ENCODE results near the gene SLC35B2.

Gene SLC35B2, protein sequence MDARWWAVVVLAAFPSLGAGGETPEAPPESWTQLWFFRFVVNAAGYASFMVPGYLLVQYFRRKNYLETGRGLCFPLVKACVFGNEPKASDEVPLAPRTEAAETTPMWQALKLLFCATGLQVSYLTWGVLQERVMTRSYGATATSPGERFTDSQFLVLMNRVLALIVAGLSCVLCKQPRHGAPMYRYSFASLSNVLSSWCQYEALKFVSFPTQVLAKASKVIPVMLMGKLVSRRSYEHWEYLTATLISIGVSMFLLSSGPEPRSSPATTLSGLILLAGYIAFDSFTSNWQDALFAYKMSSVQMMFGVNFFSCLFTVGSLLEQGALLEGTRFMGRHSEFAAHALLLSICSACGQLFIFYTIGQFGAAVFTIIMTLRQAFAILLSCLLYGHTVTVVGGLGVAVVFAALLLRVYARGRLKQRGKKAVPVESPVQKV

DNA sequence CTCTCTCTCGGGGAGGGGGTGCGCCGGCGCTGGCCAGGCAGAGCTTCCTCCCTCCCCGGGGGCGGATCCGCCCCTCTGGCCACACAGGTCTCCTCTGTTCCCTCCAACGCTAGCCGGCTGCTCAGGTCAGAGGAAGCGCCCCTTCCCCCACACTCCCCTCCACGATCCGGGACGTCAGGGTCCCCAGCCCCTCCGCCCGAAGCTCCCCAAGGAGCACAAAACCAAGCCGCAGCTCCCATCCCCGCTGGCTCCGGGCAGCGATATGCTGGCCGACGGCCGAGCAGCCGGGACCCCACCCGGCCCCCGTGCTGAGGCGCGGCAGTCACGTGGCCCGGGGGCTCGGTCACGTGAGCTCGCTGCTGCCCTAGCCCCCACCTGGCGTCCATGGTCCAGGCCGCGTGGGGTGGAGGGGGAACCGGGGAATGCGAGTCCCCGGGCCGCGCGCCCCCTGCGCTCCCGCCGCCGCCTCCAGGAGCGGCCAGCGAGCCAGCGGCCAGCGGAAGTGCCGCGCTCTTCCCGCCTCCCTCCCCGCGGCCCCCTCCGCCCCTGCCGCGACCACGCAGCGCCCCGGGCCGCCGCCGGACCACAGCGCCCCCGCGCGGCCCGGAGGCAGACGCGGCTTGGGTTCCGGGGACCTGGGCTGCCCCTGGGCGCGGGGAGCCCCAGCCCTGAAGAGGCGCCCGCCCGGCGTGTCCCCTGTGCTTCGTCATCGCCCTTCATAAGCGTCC lies at the start of gene SLC35B2:
TSS of gene SLC35B2 (minus strand) at position 504 of the 728 bp plus-strand sequence. CDS start at position 386, 118 bp downstream.
- H3K4me3 ChIP-seq (replicated peaks; ENCODE audit: low read depth, low read length), result peak within 1 kb of the TSS; percentile 93
- TF ChIP-seq, protein P1, sequence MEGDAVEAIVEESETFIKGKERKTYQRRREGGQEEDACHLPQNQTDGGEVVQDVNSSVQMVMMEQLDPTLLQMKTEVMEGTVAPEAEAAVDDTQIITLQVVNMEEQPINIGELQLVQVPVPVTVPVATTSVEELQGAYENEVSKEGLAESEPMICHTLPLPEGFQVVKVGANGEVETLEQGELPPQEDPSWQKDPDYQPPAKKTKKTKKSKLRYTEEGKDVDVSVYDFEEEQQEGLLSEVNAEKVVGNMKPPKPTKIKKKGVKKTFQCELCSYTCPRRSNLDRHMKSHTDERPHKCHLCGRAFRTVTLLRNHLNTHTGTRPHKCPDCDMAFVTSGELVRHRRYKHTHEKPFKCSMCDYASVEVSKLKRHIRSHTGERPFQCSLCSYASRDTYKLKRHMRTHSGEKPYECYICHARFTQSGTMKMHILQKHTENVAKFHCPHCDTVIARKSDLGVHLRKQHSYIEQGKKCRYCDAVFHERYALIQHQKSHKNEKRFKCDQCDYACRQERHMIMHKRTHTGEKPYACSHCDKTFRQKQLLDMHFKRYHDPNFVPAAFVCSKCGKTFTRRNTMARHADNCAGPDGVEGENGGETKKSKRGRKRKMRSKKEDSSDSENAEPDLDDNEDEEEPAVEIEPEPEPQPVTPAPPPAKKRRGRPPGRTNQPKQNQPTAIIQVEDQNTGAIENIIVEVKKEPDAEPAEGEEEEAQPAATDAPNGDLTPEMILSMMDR (IDR thresholded peaks at IDR 0.05; ENCODE audit: low read depth, low read length, missing control alignments), result peak; percentile 48
- no peak for DNase-seq (ENCODE audit: extremely low read depth, low read depth)

DNA sequence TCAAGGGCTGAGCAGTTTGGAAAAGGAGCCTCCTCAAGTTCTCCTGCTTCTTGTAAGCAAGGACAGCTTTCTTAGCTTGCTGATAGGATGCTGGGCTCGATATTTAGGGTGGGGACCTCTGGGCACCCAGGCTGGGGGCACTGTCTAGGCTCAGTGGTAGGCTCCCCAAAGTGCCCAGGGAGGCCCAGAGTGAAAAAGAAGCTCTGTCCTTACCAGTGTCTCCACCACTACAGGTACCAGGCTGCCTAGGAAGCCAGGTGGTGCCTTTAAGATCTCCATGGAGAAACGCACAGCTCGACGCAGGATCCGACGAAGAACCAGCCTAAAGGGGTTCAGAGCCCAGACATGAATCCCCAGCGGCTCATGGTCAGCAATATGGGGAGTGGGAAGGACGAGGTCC lies 49.4 kb upstream of the SLC35B2 start:
- H3K4me3 ChIP-seq (replicated peaks; ENCODE audit: low read depth, low read length), result no peak overlapping the region
- DNase-seq (ENCODE audit: extremely low read depth, low read depth), result no peak
- TF ChIP-seq, protein P1 (IDR thresholded peaks at IDR 0.05; ENCODE audit: low read depth, low read length, missing control alignments), result no peak

DNA sequence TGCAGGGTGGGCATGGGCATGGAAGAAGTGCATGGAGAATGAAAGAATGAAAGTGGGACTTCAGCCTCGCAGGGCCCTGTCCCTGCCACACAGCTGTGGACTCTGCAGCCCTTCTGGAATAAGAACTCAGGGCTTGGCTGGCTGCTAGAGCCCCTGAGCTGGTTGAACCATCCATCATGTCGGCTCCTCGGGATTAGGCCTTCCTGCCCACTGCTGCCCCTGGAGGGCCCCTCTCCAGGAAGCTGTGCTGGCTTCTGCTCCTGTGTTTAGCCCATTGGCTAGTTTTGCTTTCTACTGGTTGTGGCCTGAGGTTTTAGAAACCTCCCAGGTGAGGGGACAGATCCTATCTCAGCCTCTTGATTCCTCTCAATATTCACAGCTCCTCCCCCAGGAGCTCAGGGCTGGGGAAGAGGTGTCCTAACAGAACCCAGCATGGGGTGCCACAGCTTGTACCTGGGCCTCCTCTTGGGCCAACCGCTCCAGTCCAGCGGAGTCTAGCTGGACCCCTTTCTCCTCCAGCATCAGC lies 47.9 kb upstream of the SLC35B2 start:
- TF ChIP-seq, protein P1 (IDR thresholded peaks at IDR 0.05; ENCODE audit: low read depth, low read length, missing control alignments), result no peak
- DNase-seq (ENCODE audit: extremely low read depth, low read depth), result no peak
- no peak overlapping the region for H3K4me3 ChIP-seq (replicated peaks; ENCODE audit: low read depth, low read length)

DNA sequence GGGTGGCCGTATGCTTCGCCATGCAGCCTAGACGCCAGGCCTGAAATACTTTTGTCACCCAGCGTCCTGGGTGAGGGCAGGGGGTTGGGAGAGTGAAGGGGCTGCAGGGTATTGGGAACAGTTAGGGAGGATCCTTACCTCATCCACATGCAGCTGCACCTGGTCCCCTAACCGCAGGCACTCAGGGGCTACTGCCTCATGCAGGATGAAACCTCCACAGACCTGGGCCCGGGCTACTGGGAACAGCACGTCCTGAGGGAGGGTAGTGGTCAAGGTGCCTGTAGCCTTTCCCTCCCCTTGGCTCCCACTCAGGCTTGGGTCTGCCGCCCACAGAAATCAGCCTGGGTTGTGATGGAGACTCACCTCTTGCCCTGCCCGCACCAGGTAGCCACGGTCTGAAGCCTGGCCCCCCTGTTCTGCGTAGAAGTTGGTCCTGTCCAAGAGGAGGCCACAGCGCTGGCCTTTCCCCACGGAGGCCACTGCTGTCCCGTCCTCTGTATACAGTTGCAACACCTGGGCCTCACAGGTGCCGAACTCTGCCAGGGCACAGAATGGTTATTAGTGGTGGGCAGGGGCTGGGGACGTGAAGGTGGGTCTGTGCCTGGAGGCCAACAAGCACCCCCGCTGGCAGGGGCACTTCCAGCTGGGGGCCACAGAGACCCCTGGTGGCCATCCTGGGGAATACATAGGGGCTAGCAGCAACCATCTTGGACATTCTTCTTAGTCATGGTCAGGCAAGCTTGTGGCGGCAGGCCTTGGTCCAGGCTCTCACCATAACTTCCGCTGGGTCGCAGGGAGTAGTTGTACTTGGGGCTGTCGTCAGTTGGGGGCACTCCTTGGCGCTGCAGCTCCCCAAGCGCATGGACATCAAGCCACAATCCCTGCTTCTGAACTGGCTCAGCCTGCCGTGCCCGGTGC lies 47.2 kb upstream of the SLC35B2 start:
- TF ChIP-seq, protein P1 (IDR thresholded peaks at IDR 0.05; ENCODE audit: low read depth, low read length, missing control alignments), result peak; percentile 83
- H3K4me3 ChIP-seq (replicated peaks; ENCODE audit: low read depth, low read length), result no peak overlapping the region
- no peak for DNase-seq (ENCODE audit: extremely low read depth, low read depth)

DNA sequence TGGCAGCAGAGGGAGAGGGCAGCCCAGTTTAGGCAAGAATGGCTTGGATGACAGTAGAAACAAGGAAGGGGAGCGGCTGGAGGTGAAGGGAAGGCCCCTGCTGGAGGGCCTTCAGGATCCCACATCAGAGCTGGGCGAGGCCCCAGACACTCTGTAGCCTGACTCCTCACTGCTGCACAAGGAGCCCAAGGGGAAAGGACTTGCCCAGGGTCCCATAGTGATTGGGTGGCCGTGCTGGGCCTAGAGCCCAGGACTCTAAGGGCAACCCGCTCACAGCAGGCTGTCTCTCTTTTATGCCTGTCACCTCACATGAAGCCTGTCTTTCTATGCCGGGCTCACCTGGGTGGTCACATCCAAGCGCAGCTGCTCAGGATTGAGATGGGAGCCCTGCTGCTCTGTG lies 46.5 kb upstream of the SLC35B2 start:
- TF ChIP-seq, protein P1 (IDR thresholded peaks at IDR 0.05; ENCODE audit: low read depth, low read length, missing control alignments), result no peak
- no peak for DNase-seq (ENCODE audit: extremely low read depth, low read depth)
- H3K4me3 ChIP-seq (replicated peaks; ENCODE audit: low read depth, low read length), result no peak overlapping the region

DNA sequence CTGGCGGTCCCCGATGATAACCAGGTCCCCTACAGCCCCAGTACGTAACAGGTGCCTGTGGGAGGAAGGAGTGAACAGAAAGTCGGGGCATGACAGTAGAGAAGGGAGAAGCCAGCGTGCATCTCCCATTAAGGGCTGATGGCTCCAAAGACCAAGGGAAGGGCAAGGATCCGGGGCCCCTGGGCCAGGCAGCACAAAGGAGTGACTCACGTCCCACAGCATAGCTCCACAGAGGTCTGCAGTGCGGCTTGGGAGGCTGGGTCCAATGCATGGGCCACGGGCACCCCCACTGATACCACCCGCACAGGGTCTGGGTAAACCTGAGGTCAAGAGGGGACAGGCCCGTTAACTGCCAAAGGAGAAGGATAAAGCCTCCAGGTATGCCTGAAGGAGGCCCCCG lies 45.5 kb upstream of the SLC35B2 start:
- DNase-seq (ENCODE audit: extremely low read depth, low read depth), result no peak
- H3K4me3 ChIP-seq (replicated peaks; ENCODE audit: low read depth, low read length), result no peak overlapping the region
- TF ChIP-seq, protein P1 (IDR thresholded peaks at IDR 0.05; ENCODE audit: low read depth, low read length, missing control alignments), result no peak
